ENCODE measurements around the gene TNRC18. TPM values are rescaled to one million over a fixed set of nuclear protein-coding genes. Genes with fewer than 3 reads are reported as not detected.

TNRC18 gene
- total and polyA plus RNA-seq, 9 of the 15 experiments (the other 6 are each of a cell fraction or from before 2014, with no cell fraction given), result 0.03 to 43.2 (median 18.0) TPM

GRCh38 chr7:5452937-5453540 lies 29.4 kb upstream of the TNRC18 start (continued):
- no peak for TF ChIP-seq ZBTB26 (CRISPR knock-in tag; IDR thresholded peaks at IDR 0.05)
- no peak for TF ChIP-seq FOXA3 (CRISPR knock-in tag; conservative IDR thresholded peaks at IDR 0.05 in 1 of 2, IDR thresholded peaks at IDR 0.05 in 1 of 2)
- TF ChIP-seq FOXM1 (IDR thresholded peaks at IDR 0.05; ENCODE audit: low read depth), result no peak
- no peak for TF ChIP-seq FOXM1 (CRISPR knock-in tag; IDR thresholded peaks at IDR 0.05; ENCODE audit: low read depth)
- peak; percentile 69 for TF ChIP-seq EGR1 (conservative IDR thresholded peaks at IDR 0.05)
- no peak for TF ChIP-seq PHTF2 (CRISPR knock-in tag; IDR thresholded peaks at IDR 0.05)
- no peak for TF ChIP-seq FOXA1 (IDR thresholded peaks at IDR 0.05; ENCODE audit: borderline replicate concordance)
- no peak for TF ChIP-seq NFRKB (IDR thresholded peaks at IDR 0.05; ENCODE audit: low read depth)
- no peak for TF ChIP-seq HBP1 (CRISPR knock-in tag; IDR thresholded peaks at IDR 0.05)
- no peak for TF ChIP-seq ZNF23 (CRISPR knock-in tag; IDR thresholded peaks at IDR 0.05)
- peak; percentile 71; the same call in 1 of the 2 replicates for TF ChIP-seq CREB3 (tag; conservative IDR thresholded peaks at IDR 0.05; ENCODE audit: low read depth)
- TF ChIP-seq MNT (conservative IDR thresholded peaks at IDR 0.05), result peak in 1 of 2 experiments; percentile 44; a peak in 1 of 4 replicates
- no peak for TF ChIP-seq HEY1 (CRISPR knock-in tag; IDR thresholded peaks at IDR 0.05; ENCODE audit: borderline replicate concordance)
- TF ChIP-seq MYC (IDR thresholded peaks at IDR 0.05; ENCODE audit: low read depth, low read length), result no peak
- no peak for TF ChIP-seq MYC (CRISPR knock-in tag; IDR thresholded peaks at IDR 0.05; ENCODE audit: borderline replicate concordance, low read depth)
- TF ChIP-seq NFE2 (IDR thresholded peaks at IDR 0.05; ENCODE audit: low read depth), result no peak
- peak; percentile 94 for TF ChIP-seq JUN (IDR thresholded peaks at IDR 0.05; ENCODE audit: borderline replicate concordance, low read depth, low read length)
- no peak for TF ChIP-seq JUN (CRISPR knock-in tag; IDR thresholded peaks at IDR 0.05; ENCODE audit: borderline replicate concordance)
- TF ChIP-seq CBX3 (IDR thresholded peaks at IDR 0.05; ENCODE audit: borderline replicate concordance in 1 of 2, low read length in 2 of 2), result no peak
- no peak for TF ChIP-seq ZNF354B (CRISPR knock-in tag; IDR thresholded peaks at IDR 0.05)
- no peak for TF ChIP-seq SAFB (IDR thresholded peaks at IDR 0.05; ENCODE audit: borderline replicate concordance, low read depth, low read length)
- no peak for TF ChIP-seq IRF1 (CRISPR knock-in tag; IDR thresholded peaks at IDR 0.05; ENCODE audit: borderline replicate concordance)
- TF ChIP-seq KAT7 (CRISPR knock-in tag; IDR thresholded peaks at IDR 0.05; ENCODE audit: borderline replicate concordance), result no peak
- no peak; a peak in 1 of 4 replicates for TF ChIP-seq TRIM24 (IDR thresholded peaks at IDR 0.05)
